GM06990 (cell line): ENCODE results near the gene LY6G6F.

Experiments
- DNase-seq: peaks from one replicate; pipeline ENCODE4 v3.0.0-alpha.2; 2011; ENCODE audit not compliant: insufficient read length; ENCODE audit errors: extremely low read depth
- H3K27me3 ChIP-seq: replicated peaks from 2 replicates; pipeline ENCODE4 v1.6.0; 2011; ENCODE audit warnings: low read length; ENCODE audit not compliant: control insufficient read depth, insufficient read depth
- H3K36me3 ChIP-seq: 2 replicates; pipeline ENCODE4 v1.5.1; 2011; ENCODE audit warnings: low read length; ENCODE audit not compliant: control insufficient read depth, insufficient read depth
- H3K4me3 ChIP-seq: replicated peaks from 2 replicates; pipeline ENCODE4 v1.5.1; 2011; ENCODE audit warnings: low read depth, mild to moderate bottlenecking, control low read depth, low read length
- TF ChIP-seq, protein P1 (sequence below): IDR thresholded peaks from 2 replicates; pipeline ENCODE4 v1.5.1; 2011; ENCODE audit warnings: low read length, control low read depth, mild to moderate bottlenecking, inconsistent platforms; ENCODE audit not compliant: insufficient read depth, poor library complexity, severe bottlenecking

Gene LY6G6F

GRCh38 chr6:31713465-31713864 is 6.8 kb downstream of the LY6G6F start:
- Histone ChIP-seq H3K36me3 (no peaks in the 10 kb centered on the region), H3K4me3 (no peak overlapping the region), H3K27me3 (no peaks in the 10 kb centered on the region; the same call in 1 of the 2 replicates)
- TF ChIP-seq, protein P1, sequence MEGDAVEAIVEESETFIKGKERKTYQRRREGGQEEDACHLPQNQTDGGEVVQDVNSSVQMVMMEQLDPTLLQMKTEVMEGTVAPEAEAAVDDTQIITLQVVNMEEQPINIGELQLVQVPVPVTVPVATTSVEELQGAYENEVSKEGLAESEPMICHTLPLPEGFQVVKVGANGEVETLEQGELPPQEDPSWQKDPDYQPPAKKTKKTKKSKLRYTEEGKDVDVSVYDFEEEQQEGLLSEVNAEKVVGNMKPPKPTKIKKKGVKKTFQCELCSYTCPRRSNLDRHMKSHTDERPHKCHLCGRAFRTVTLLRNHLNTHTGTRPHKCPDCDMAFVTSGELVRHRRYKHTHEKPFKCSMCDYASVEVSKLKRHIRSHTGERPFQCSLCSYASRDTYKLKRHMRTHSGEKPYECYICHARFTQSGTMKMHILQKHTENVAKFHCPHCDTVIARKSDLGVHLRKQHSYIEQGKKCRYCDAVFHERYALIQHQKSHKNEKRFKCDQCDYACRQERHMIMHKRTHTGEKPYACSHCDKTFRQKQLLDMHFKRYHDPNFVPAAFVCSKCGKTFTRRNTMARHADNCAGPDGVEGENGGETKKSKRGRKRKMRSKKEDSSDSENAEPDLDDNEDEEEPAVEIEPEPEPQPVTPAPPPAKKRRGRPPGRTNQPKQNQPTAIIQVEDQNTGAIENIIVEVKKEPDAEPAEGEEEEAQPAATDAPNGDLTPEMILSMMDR: no peak
- no peak for DNase-seq

- Histone ChIP-seq H3K4me3 (no peak overlapping the region), H3K36me3 (no peaks in the 10 kb centered on the region), H3K27me3 (no peaks in the 10 kb centered on the region; the same call in 1 of the 2 replicates)
- TF ChIP-seq, protein P1: no peak
- no peak for DNase-seq
Measured at GRCh38 chr6:31713991-31714684, 7.5 kb downstream of the LY6G6F start.

GRCh38 chr6:31715022-31715958 is 8.6 kb downstream of the LY6G6F start, which contains the start of gene LY6G6D:
Gene LY6G6D, plus strand, starts transcription at chr6:31715348. Its CDS starts 8 bp downstream, at chr6:31715356.
- no peak within 1 kb of the TSS for H3K4me3 ChIP-seq
- H3K36me3 ChIP-seq: no peaks in the 10 kb centered on the region
- DNase-seq: no peak
- TF ChIP-seq, protein P1: no peak
- no peaks in the 10 kb centered on the region; the same call in 1 of the 2 replicates for H3K27me3 ChIP-seq

DNA sequence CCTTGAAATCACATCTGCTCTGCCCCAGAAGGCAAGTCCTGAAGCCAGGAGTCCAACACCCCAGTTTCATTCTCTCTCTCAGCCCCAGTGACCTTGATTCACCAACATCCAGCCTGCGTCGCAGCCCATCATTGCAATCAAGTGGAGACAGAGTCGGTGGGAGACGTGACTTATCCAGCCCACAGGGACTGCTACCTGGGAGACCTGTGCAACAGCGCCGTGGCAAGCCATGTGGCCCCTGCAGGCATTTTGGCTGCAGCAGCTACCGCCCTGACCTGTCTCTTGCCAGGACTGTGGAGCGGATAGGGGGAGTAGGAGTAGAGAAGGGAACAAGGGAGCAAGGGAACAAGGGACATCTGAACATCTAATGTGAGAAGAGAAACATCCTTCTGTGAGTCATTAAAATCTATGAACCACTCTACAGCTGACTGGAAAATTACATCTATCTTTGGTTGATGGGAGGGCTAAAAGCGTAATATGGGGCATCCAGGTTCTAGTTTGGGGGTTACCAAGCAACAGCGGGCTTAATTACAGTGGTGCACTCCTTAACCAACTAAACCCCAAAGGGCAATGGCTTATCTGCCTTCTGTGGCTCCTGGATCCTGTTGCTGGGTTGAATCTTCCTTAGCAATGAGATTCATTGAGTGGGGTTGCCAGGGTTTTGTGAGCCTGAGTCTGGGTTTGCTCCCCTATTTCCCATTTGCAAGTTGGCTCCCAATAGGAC is 11.0 kb downstream of the LY6G6F start:
- no peak for DNase-seq
- no peaks in the 10 kb centered on the region; the same call in 1 of the 2 replicates for H3K27me3 ChIP-seq
- H3K4me3 ChIP-seq: no peak overlapping the region
- TF ChIP-seq, protein P1: no peak
- H3K36me3 ChIP-seq: no peaks in the 10 kb centered on the region

- DNase-seq: no peak
Measured at GRCh38 chr6:31718265-31718664, 11.6 kb downstream of the LY6G6F start.

More at GRCh38 chr6:31718265-31718664, 11.6 kb downstream of the LY6G6F start:
- TF ChIP-seq, protein P1: no peak
- no peaks in the 10 kb centered on the region for H3K36me3 ChIP-seq
- H3K4me3 ChIP-seq: no peak overlapping the region
- no peaks in the 10 kb centered on the region; the same call in 1 of the 2 replicates for H3K27me3 ChIP-seq
